GM21367 (cell line): ENCODE results near the gene CCDC92.
"Not testable (repeated sequence)": the region's sequence is repeated elsewhere in the genome, so short reads cannot be mapped to it uniquely, and the experiment has no call there.

Source experiments
- ATAC-seq: cut with Tn5 transposase; IDR thresholded peaks from one replicate; pipeline ENCODE4 v1.9.1; 2021; ENCODE audit not compliant: unreplicated experiment

CCDC92 gene

GRCh38 chr12:123950476-123951349 lies 21.9 kb downstream of the CCDC92 start:
- ATAC-seq, result no peak

- ATAC-seq, result no peak
Measured at GRCh38 chr12:123949770-123950165, 22.9 kb downstream of the CCDC92 start.

- ATAC-seq, result no peak
Measured at GRCh38 chr12:123948796-123949769, 23.5 kb downstream of the CCDC92 start.

GRCh38 chr12:123948401-123948795 lies 24.2 kb downstream of the CCDC92 start:
- no peak for ATAC-seq

- not testable (repeated sequence) for ATAC-seq
Measured at GRCh38 chr12:123947531-123947930, 25.1 kb downstream of the CCDC92 start.

- not testable (repeated sequence) for ATAC-seq
Measured at GRCh38 chr12:123946516-123947505, 25.8 kb downstream of the CCDC92 start.

GRCh38 chr12:123946152-123946515 lies 26.5 kb downstream of the CCDC92 start:
- no peak for ATAC-seq

GRCh38 chr12:123945287-123946151 lies 27.1 kb downstream of the CCDC92 start:
- ATAC-seq, result no peak

- no peak for ATAC-seq
Measured at GRCh38 chr12:123944696-123945095, 27.9 kb downstream of the CCDC92 start.

GRCh38 chr12:123943816-123944215 lies 28.8 kb downstream of the CCDC92 start:
- ATAC-seq, result no peak

GRCh38 chr12:123942911-123943648 lies 29.6 kb downstream of the CCDC92 start:
- ATAC-seq, result no peak

- no peak for ATAC-seq
Measured at GRCh38 chr12:123942238-123942653, 30.4 kb downstream of the CCDC92 start.

GRCh38 chr12:123941624-123942237 lies 30.9 kb downstream of the CCDC92 start:
- ATAC-seq, result no peak

- no peak for ATAC-seq
Measured at GRCh38 chr12:123941000-123941399, 31.6 kb downstream of the CCDC92 start.

GRCh38 chr12:123940627-123940966 lies 32.0 kb downstream of the CCDC92 start:
- no peak for ATAC-seq

GRCh38 chr12:123939716-123940626 lies 32.7 kb downstream of the CCDC92 start:
- ATAC-seq, result no peak

GRCh38 chr12:123938679-123939480 lies 33.8 kb downstream of the CCDC92 start:
- no peak for ATAC-seq
